Choroid plexus epithelial cell (primary cell): ENCODE measurements around the gene RING1.

Experiments
- DNase-seq: peaks from one replicate; pipeline ENCODE4 v3.0.0-alpha.2; 2010; ENCODE audit warnings: low read depth
- H3K4me3 ChIP-seq: 2 replicates; pipeline ENCODE4 v1.5.1; 2011; ENCODE audit warnings: low read depth, mild to moderate bottlenecking, control low read depth, low read length, moderate library complexity
- TF ChIP-seq, protein P1 (sequence below): conservative IDR thresholded peaks from 2 replicates; pipeline ENCODE4 v1.5.1; 2011; ENCODE audit warnings: low read depth, mild to moderate bottlenecking, control low read depth, inconsistent platforms, low read length, moderate library complexity

Gene RING1

GRCh38 chr6:33168639-33169038 lies 39.7 kb upstream of the RING1 start:
- TF ChIP-seq, protein P1, sequence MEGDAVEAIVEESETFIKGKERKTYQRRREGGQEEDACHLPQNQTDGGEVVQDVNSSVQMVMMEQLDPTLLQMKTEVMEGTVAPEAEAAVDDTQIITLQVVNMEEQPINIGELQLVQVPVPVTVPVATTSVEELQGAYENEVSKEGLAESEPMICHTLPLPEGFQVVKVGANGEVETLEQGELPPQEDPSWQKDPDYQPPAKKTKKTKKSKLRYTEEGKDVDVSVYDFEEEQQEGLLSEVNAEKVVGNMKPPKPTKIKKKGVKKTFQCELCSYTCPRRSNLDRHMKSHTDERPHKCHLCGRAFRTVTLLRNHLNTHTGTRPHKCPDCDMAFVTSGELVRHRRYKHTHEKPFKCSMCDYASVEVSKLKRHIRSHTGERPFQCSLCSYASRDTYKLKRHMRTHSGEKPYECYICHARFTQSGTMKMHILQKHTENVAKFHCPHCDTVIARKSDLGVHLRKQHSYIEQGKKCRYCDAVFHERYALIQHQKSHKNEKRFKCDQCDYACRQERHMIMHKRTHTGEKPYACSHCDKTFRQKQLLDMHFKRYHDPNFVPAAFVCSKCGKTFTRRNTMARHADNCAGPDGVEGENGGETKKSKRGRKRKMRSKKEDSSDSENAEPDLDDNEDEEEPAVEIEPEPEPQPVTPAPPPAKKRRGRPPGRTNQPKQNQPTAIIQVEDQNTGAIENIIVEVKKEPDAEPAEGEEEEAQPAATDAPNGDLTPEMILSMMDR: no peak
- no peak for DNase-seq
- no peak overlapping the region for H3K4me3 ChIP-seq

- H3K4me3 ChIP-seq: no peak overlapping the region
- no peak for DNase-seq
- TF ChIP-seq, protein P1: no peak
Measured at GRCh38 chr6:33169291-33170175, 38.8 kb upstream of the RING1 start.

GRCh38 chr6:33170176-33171015 lies 37.9 kb upstream of the RING1 start:
- TF ChIP-seq, protein P1: no peak
- H3K4me3 ChIP-seq: no peak overlapping the region
- no peak for DNase-seq

- no peak for DNase-seq
- H3K4me3 ChIP-seq: no peak overlapping the region
- TF ChIP-seq, protein P1: no peak
Measured at GRCh38 chr6:33171016-33171879, 37.1 kb upstream of the RING1 start.

GRCh38 chr6:33171880-33172687 lies 36.2 kb upstream of the RING1 start:
- DNase-seq: no peak
- no peak overlapping the region for H3K4me3 ChIP-seq
- TF ChIP-seq, protein P1: no peak
